ENCODE results near the gene UBE4B. TPM values are rescaled to one million over a fixed set of nuclear protein-coding genes. Genes with fewer than 3 reads are reported as not detected.

Gene UBE4B
- total and polyA plus RNA-seq, 2 of the 13 experiments (the other 11 are each of a cell fraction or from before 2014, with no cell fraction given), result 15.2 to 24.8 TPM

DNA sequence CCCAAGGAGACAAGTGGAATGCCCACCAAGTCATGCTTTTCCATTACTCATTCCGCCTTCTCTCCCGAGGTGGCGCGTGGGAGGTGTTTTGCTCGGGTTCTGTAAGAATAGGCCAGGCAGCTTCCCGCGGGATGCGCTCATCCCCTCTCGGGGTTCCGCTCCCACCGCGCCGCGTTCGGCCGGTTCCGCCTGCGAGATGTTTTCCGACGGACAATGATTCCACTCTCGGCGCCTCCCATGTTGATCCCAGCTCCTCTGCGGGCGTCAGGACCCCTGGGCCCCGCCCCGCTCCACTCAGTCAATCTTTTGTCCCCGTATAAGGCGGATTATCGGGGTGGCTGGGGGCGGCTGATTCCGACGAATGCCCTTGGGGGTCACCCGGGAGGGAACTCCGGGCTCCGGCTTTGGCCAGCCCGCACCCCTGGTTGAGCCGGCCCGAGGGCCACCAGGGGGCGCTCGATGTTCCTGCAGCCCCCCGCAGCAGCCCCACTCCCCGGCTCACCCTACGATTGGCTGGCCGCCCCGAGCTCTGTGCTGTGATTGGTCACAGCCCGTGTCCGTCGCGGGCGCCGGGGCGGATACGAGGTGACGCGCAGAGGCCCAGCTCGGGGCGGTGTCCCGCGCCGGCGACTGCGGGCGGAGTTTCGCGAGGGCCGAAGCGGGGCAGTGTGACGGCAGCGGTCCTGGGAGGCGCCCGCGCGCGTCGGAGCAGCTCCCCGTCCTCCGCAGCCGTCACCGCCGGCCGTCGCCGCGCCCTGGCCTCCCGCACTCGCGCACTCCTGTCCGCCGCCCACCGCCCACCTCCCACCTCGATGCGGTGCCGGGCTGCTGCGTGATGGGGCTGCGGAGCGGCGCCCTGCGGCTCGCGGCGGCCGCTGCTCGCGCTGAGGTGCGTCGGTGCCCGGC, 177.4 kb downstream of the UBE4B start, which contains the start of gene KIF1B (continued):
- TF ChIP-seq BRF2 (CRISPR knock-in tag; IDR thresholded peaks at IDR 0.05) (no peak), NR2F2 (IDR thresholded peaks at IDR 0.05; ENCODE audit: borderline replicate concordance, low read depth) (no peak), DNMT1 (CRISPR knock-in tag; IDR thresholded peaks at IDR 0.05) (no peak), FOXP1 (IDR thresholded peaks at IDR 0.05) (no peak), FOXP1 (CRISPR knock-in tag; IDR thresholded peaks at IDR 0.05) (0 out of 2 replicates have a peak, but pooled peaks have one; percentile 25), ATF7 (IDR thresholded peaks at IDR 0.05) (no peak), ATF7 (CRISPR knock-in tag; IDR thresholded peaks at IDR 0.05) (0 out of 2 replicates have a peak, but pooled peaks have one; percentile 43), ZNF562 (CRISPR knock-in tag; IDR thresholded peaks at IDR 0.05; ENCODE audit: borderline replicate concordance) (no peak), CHD2 (IDR thresholded peaks at IDR 0.05; ENCODE audit: low read depth, low read length) (0 out of 2 replicates have a peak, but pooled peaks have one; percentile 48), ELF1 (CRISPR knock-in tag; IDR thresholded peaks at IDR 0.05) (peak; percentile 27; the same call in 1 of the 2 replicates), TAF1 (CRISPR knock-in tag; IDR thresholded peaks at IDR 0.05) (peak; percentile 86), ZBTB38 (CRISPR knock-in tag; IDR thresholded peaks at IDR 0.05) (peak; percentile 64; the same call in 1 of the 2 replicates), FUBP1 (CRISPR knock-in tag; IDR thresholded peaks at IDR 0.05; ENCODE audit: borderline replicate concordance) (no peak), ZNF329 (CRISPR knock-in tag; IDR thresholded peaks at IDR 0.05; ENCODE audit: low read depth) (no peak), HINFP (CRISPR knock-in tag; IDR thresholded peaks at IDR 0.05; ENCODE audit: low read depth) (peak; percentile 63; the same call in 1 of the 2 replicates), ZNF7 (CRISPR knock-in tag; IDR thresholded peaks at IDR 0.05) (no peak; the same call in 1 of the 2 replicates)
- TF ChIP-seq, protein P1, sequence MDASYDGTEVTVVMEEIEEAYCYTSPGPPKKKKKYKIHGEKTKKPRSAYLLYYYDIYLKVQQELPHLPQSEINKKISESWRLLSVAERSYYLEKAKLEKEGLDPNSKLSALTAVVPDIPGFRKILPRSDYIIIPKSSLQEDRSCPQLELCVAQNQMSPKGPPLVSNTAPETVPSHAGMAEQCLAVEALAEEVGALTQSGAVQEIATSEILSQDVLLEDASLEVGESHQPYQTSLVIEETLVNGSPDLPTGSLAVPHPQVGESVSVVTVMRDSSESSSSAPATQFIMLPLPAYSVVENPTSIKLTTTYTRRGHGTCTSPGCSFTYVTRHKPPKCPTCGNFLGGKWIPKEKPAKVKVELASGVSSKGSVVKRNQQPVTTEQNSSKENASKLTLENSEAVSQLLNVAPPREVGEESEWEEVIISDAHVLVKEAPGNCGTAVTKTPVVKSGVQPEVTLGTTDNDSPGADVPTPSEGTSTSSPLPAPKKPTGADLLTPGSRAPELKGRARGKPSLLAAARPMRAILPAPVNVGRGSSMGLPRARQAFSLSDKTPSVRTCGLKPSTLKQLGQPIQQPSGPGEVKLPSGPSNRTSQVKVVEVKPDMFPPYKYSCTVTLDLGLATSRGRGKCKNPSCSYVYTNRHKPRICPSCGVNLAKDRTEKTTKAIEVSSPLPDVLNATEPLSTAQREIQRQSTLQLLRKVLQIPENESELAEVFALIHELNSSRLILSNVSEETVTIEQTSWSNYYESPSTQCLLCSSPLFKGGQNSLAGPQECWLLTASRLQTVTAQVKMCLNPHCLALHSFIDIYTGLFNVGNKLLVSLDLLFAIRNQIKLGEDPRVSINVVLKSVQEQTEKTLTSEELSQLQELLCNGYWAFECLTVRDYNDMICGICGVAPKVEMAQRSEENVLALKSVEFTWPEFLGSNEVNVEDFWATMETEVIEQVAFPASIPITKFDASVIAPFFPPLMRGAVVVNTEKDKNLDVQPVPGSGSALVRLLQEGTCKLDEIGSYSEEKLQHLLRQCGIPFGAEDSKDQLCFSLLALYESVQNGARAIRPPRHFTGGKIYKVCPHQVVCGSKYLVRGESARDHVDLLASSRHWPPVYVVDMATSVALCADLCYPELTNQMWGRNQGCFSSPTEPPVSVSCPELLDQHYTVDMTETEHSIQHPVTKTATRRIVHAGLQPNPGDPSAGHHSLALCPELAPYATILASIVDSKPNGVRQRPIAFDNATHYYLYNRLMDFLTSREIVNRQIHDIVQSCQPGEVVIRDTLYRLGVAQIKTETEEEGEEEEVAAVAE (CRISPR knock-in tag; IDR thresholded peaks at IDR 0.05; ENCODE audit: borderline replicate concordance), result peak; percentile 76; the same call in 1 of the 2 replicates

Data from HepG2 (cell line).